ENCODE results near the gene JARID2. TPM values are rescaled to one million over a fixed set of nuclear protein-coding genes. Genes with fewer than 3 reads are reported as not detected.

JARID2 gene
- total RNA-seq, 2 experiments from 2014 or later, result 27.5 to 27.6 TPM

DNA sequence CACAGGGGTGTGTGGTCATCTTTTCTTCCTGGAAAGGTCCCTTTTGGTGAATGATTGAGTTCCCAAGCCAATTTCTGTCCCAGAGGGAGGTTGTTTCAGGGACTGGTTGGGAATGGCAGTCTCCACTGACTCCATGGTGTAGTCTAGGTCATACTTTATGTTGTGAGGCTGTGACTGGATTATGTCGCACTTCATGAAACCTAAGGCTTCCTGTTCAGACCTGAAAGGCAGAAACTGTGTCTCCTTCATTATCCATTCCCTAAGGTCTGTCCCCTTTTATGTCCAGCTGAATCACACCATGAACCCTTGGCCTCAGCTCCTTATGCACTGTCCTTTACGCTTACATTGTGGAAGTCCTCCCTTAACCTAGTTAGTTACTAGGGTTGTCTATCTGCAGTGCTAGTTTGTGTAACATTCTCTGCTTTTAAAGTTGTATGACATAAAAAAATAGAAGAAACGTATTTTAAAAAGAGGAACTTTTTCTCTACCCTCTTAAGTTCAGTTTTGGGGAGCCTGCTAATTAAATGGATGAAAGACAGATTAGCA is 191.3 kb downstream of the JARID2 start:
- H3K36me3 Mint-ChIP-seq (ENCODE audit: low read depth), result peaks cover 33% of the 10 kb centered on the region
- H3K27me3 Mint-ChIP-seq, result no peaks in the 10 kb centered on the region
- H3K27ac Mint-ChIP-seq, result peak overlapping the region; percentile 85
- ChIA-PET POLR2A (interaction anchor here (0.5 kb wide), 1 partner anchor 159 kb away, joined by 3 read pairs; no protein-coding TSS in a partner anchor), CTCF (no interaction called here)
- no peak overlapping the region for H3K4me3 Mint-ChIP-seq
- no peak for DNase-seq
- peaks cover 91% of the 10 kb centered on the region for H3K4me1 Mint-ChIP-seq
- peaks cover 10% of the 10 kb centered on the region for H3K9me3 Mint-ChIP-seq

DNA sequence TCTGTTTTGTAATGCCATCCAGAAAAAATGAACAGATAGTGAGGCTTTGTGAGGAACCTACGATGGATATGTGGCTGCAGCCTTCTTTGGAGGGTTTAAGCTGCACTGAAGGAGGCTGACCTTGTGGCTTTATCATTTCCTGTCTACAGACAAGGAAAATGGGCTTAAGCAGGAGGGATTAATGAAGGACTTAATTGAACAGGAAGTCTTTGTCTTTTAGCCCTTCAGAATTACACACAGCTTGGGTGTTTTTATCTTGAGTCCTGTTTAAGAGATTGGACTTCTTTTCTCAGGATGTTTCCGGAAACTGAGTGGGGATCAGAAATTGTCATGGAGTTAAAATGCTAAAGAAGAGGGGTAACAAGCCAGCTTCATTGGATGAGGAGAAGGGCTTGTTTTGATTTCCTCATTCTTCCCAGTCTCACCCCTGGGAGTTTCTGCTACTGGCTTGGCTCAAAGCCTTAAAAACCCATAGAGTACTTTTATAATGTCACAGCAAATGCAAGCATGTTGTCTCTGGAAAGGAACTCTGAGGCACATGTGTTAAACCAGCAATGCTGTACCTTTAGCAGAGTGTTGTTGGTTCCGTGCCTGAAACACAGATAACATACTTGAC is 193.6 kb downstream of the JARID2 start:
- H3K4me1 Mint-ChIP-seq, result peaks cover 87% of the 10 kb centered on the region
- H3K4me3 Mint-ChIP-seq, result peak overlapping the region; percentile 30
- peak overlapping the region; percentile 85 for H3K27ac Mint-ChIP-seq
- CTCF ChIA-PET, result interaction anchor here (0.6 to 1.4 kb wide), 4 partner anchors 10 to 259 kb away, joined by 3 to 5 read pairs (median 4); no protein-coding TSS in a partner anchor
- peaks cover 6% of the 10 kb centered on the region for H3K9me3 Mint-ChIP-seq
- DNase-seq, result no peak
- POLR2A ChIA-PET, result no interaction called here
- peaks cover 32% of the 10 kb centered on the region for H3K36me3 Mint-ChIP-seq (ENCODE audit: low read depth)
- no peaks in the 10 kb centered on the region for H3K27me3 Mint-ChIP-seq

DNA sequence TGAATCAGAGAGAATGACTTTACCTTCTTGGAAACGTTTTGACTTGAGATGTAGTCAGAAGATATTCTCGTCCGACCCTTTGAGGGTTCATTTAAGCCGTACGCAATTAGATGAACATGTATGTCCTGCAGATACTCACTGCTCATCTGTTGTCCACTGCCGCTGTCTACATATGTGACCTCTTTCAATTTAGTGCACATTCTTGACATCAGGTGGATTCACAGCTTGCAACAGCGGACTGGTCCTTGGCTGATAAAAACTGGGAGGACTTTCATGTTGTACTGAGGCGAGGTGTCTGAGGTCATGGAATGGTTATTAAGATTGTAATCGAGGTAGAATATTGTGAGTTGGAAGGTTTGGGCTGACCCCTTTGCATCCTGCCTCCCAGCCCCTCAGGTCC is 194.2 kb downstream of the JARID2 start:
- no peak overlapping the region for H3K4me3 Mint-ChIP-seq
- no peak for DNase-seq
- peaks cover under 1% of the 10 kb centered on the region for H3K9me3 Mint-ChIP-seq
- peak overlapping the region; percentile 26 for H3K27ac Mint-ChIP-seq
- no peaks in the 10 kb centered on the region for H3K27me3 Mint-ChIP-seq
- H3K36me3 Mint-ChIP-seq (ENCODE audit: low read depth), result peaks cover 26% of the 10 kb centered on the region
- H3K4me1 Mint-ChIP-seq, result peaks cover 86% of the 10 kb centered on the region
- POLR2A ChIA-PET, result no interaction called here
- CTCF ChIA-PET, result interaction anchor here (1.4 to 1.5 kb wide), 2 partner anchors 14 to 37 kb away, joined by 3 to 4 read pairs; no protein-coding TSS in a partner anchor

DNA sequence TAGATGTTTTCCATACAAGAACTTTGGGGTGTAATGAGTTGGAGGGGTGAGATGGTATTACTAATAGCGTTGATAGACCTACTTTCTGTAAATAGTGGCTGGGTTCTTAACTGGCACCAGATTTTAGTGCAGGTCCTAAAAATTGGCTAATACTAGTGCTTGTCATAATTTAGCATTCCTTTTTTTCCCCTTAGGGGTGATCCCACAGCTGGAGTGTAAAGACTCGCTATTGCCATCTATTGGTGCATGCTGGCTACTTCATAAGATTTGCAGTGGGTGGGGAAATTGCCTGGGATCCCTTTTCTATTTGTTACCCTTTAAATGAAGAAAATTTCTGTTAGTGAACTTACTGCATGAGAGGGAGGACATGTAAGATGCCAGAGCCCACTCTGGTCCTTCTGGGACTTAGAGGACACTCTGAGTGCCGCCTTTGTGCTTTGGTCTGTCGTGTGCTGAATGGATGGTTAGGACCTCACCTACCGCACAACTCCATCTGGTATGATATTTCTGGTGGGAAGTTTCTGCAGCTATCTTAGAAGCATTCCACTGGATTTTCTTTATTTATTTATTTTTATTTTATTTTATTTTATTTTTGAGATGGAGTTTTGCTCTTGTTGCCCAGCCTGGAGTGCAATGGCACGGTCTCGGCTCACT is 195.5 kb downstream of the JARID2 start:
- Mint-ChIP-seq H3K9me3 (no peaks in the 10 kb centered on the region), H3K4me3 (no peak overlapping the region), H3K36me3 (ENCODE audit: low read depth) (peaks cover 21% of the 10 kb centered on the region), H3K27ac (peak overlapping the region; percentile 0), H3K4me1 (peaks cover 83% of the 10 kb centered on the region), H3K27me3 (no peaks in the 10 kb centered on the region)
- ChIA-PET POLR2A (no interaction called here), CTCF (interaction anchor here (0.6 to 1.5 kb wide), 4 partner anchors 9 to 556 kb away, joined by 3 to 4 read pairs (median 3); no protein-coding TSS in a partner anchor)
- DNase-seq, result peak; percentile 49

DNA sequence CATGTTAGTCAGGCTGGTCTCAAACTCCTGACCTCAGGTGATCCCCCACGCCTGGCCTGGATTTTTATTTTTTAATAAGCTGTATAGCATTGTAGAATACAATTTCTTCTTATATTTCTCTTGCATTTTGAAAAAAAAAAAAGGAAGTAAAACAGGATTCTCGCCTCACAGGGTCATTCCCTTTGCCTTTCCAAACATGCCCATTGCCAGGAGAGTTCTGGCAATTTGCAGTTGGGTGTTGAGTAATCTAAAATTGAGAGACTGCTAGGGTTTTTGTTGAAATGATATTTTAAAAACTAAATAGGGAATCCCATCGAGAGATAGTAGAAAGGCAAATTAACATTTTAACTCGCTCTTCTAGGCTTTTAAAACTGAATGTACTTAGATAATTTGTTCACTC is 196.1 kb downstream of the JARID2 start:
- H3K4me1 Mint-ChIP-seq, result peaks cover 78% of the 10 kb centered on the region

DNA sequence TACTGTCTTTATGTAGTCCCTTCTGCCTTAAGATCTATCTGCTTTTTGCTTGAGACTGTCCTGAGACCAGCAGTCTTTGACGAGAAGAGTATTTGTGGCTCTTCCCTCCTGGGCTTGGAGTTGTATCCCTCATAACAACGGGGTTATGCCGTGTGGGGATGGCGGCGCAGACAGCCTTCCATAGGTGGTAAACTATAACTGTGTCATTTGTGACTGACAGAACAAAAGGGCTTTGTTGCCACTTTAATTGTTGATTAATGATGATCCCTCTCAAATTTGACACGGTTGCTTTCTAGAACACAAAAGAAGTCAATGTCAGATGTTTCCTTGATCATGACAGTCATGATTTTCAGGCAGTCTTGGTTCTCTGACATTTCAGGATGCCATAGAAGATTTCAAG is 196.6 kb downstream of the JARID2 start:
- Mint-ChIP-seq H3K27me3 (no peaks in the 10 kb centered on the region), H3K4me3 (no peak overlapping the region), H3K9me3 (no peaks in the 10 kb centered on the region), H3K36me3 (ENCODE audit: low read depth) (peaks cover 12% of the 10 kb centered on the region), H3K27ac (peak overlapping the region; percentile 22), H3K4me1 (peaks cover 78% of the 10 kb centered on the region)
- no peak for DNase-seq
- ChIA-PET POLR2A (no interaction called here), CTCF (interaction anchor here (1.0 kb wide), 1 partner anchor 9 kb away, joined by 3 read pairs; no protein-coding TSS in a partner anchor)

More for the DNA sequence above, 196.1 kb downstream of the JARID2 start:
- H3K9me3 Mint-ChIP-seq, result no peaks in the 10 kb centered on the region
- H3K27me3 Mint-ChIP-seq, result no peaks in the 10 kb centered on the region
- H3K4me3 Mint-ChIP-seq, result no peak overlapping the region
- H3K36me3 Mint-ChIP-seq (ENCODE audit: low read depth), result peaks cover 15% of the 10 kb centered on the region
- ChIA-PET POLR2A (no interaction called here), CTCF (interaction anchor here (1.0 kb wide), 1 partner anchor 9 kb away, joined by 3 read pairs; no protein-coding TSS in a partner anchor)
- DNase-seq, result no peak
- no peak overlapping the region for H3K27ac Mint-ChIP-seq

DNA sequence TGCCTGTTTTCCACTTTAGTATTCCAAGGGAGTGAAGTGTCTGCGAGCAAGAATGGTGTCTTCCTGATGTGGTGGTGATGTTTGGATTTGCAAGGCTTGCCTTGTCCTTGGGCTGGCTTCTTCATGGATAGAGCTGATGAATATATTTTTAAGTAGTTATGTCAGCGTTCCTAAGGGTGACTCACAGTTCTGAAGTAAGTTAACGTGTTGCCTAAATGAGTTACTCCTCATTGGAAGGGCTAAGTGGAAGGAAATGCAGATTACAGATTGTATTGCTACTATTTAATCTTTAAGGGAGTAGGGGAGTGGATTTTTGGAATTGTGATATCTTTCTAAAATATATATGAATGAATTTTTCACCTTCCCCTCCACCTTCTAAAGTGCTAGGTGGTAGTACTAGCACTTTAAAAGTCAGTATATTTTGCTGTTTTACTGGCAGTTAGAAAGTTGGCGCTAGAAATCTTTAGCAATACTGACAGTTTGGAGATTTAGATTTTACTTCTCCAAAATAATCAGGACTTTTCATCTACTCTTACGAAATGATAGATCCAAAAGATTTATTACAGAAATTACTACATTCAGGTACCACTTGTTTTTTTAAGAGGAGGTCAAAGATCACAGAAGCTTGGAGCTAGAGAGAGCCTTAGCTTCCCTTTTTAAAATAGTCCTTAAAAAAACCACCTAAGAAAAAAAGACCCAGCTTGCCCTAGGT is 197.4 kb downstream of the JARID2 start:
- Mint-ChIP-seq H3K27me3 (no peaks in the 10 kb centered on the region), H3K27ac (no peak overlapping the region), H3K36me3 (ENCODE audit: low read depth) (peaks cover 6% of the 10 kb centered on the region), H3K4me3 (no peak overlapping the region), H3K9me3 (no peaks in the 10 kb centered on the region), H3K4me1 (peaks cover 78% of the 10 kb centered on the region)
- ChIA-PET POLR2A (no interaction called here), CTCF (interaction anchor here (0.6 to 1.2 kb wide), 4 partner anchors 14 to 1665 kb away, joined by 3 to 4 read pairs (median 4); no protein-coding TSS in a partner anchor)
- DNase-seq, result no peak

DNA sequence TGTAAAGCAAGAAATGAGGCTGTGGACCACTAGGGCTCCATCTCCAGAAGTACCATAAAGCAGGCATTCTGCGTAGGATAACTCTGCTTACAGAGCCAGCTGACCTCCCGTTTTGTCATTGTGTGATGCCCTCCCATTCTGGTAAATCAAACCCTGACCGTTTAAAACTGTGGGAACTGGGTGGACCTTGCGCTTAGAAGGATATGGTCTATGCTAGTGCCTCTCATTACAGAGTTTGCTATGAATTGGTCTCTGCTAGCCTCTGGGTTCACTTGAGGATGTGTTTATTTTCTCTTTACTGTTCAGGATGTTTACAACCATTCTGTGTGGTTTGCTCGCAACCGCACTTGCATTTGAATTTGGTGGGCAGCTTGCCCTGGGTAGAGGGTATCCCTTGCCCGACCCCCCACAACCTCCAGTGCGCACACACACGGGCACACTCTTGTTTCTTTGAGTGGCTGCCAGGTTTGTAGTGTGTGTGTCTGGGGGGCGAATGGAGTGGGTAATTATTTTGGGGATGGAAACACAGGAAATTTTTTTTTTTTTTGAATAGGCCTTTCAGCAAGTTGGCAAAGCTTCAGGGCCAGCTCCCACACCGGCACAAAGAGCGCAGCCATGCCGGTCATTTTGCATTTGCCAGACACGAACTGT is 198.3 kb downstream of the JARID2 start:
- Mint-ChIP-seq H3K4me1 (peaks cover 72% of the 10 kb centered on the region), H3K9me3 (no peaks in the 10 kb centered on the region), H3K27ac (no peak overlapping the region), H3K4me3 (no peak overlapping the region), H3K27me3 (no peaks in the 10 kb centered on the region), H3K36me3 (ENCODE audit: low read depth) (peaks cover 6% of the 10 kb centered on the region)
- ChIA-PET CTCF (interaction anchor here (0.5 to 1.2 kb wide), 5 partner anchors 15 to 1319 kb away, joined by 3 to 4 read pairs (median 3); no protein-coding TSS in a partner anchor), POLR2A (interaction anchor here (0.6 kb wide), 1 partner anchor 10 kb away, joined by 4 read pairs; no protein-coding TSS in a partner anchor)
- DNase-seq, result no peak

DNA sequence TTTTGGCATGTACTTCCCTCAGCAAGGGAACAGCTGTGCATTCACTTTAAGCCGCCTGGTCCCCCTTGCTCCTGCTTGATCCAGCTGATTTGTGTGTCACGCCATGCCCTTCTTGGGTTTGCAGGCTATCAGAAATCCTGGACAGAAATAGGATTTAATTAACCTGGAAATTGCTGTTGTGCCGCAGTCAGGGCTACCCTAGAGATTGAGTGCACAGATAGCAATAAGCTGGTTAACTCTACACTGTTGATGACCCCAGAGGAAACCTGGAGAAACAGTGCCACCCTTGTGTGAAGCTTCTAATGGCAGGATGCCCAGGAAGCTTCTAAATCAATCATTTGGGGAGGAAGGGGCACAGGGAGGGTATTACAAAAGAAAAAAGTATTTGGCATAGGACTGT is 199.0 kb downstream of the JARID2 start:
- POLR2A ChIA-PET, result no interaction called here
- Mint-ChIP-seq H3K4me1 (peaks cover 68% of the 10 kb centered on the region), H3K27ac (peak overlapping the region; percentile 47)

DNA sequence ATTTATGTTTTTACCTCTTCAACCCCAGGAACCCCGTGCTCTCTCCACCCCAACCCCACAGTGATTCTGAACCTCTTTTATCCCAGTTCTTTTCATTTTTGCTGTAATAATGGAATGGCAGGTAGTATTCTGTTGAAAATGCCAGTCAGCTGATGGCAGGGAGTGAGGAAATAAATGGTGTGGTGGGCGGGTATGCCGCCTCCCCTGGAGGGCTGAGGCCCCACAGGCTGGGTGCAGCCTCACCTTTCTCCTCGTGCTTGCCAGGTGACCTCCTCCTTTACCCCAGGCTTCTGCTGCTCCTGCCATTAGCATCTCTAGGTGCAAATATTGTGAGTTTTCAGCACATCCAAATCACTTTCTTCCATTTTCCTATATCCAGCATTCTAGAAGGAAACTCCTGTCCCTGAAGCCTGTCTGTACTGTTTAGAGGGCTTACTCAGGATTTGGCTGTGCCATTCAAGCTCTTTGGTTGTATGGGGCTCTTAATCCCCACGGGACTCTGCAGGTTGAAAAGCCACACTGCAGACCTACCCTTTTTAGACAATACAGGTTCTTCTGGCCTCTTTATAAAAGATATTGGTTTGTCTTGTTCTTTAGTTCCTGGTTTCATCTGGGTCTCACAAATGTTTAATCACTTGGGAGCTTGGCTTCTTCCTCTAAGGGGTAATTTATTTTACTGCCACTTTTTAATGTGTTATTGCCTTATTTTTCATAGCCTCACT is 201.8 kb downstream of the JARID2 start:
- Mint-ChIP-seq H3K4me3 (no peak overlapping the region), H3K27ac (no peak overlapping the region), H3K36me3 (ENCODE audit: low read depth) (peaks cover 18% of the 10 kb centered on the region), H3K4me1 (peaks cover 69% of the 10 kb centered on the region), H3K27me3 (no peaks in the 10 kb centered on the region), H3K9me3 (no peaks in the 10 kb centered on the region)
- POLR2A ChIA-PET, result no interaction called here
- no peak for DNase-seq
- CTCF ChIA-PET, result no interaction called here

More for the DNA sequence above, 199.0 kb downstream of the JARID2 start:
- Mint-ChIP-seq H3K4me3 (no peak overlapping the region), H3K27me3 (no peaks in the 10 kb centered on the region), H3K9me3 (no peaks in the 10 kb centered on the region), H3K36me3 (ENCODE audit: low read depth) (peaks cover 3% of the 10 kb centered on the region)
- DNase-seq, result no peak
- CTCF ChIA-PET, result interaction anchor here (0.5 to 0.9 kb wide), 5 partner anchors 15 to 1318 kb away, joined by 3 to 4 read pairs (median 3); no protein-coding TSS in a partner anchor

DNA sequence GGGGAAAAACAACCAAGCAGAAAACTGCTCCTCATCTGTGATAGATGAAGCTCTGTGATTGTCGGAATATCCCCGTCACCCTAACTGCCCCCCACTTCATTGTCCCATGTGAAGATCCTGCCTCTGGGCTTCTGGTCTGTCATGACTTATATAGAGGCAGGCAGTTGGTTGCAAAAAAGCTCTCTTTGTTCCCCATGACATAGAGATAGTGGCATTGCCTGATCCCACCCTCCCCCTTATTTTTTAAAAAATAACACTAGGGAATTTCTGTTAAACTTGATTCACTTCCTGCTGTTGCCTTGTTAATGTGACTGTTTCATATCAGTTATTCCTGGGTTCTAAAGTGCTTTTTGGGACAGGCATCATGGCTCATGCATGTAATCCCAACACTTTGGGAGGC is 203.1 kb downstream of the JARID2 start:
- H3K4me1 Mint-ChIP-seq, result peaks cover 70% of the 10 kb centered on the region
- ChIA-PET POLR2A (no interaction called here), CTCF (interaction anchor here (0.6 to 1.3 kb wide), 2 partner anchors 10 to 807 kb away, joined by 3 to 5 read pairs; no protein-coding TSS in a partner anchor)
- peaks cover 25% of the 10 kb centered on the region for H3K36me3 Mint-ChIP-seq (ENCODE audit: low read depth)
- H3K27ac Mint-ChIP-seq, result no peak overlapping the region
- H3K9me3 Mint-ChIP-seq, result no peaks in the 10 kb centered on the region
- H3K4me3 Mint-ChIP-seq, result no peak overlapping the region
- H3K27me3 Mint-ChIP-seq, result no peaks in the 10 kb centered on the region
- DNase-seq, result no peak

Data from activated CD4-positive, alpha-beta T cell treated with anti-CD3 and anti-CD28 coated beads, Interleukin-2, amount 10 ng/mL, durations not matched to agents 7 days and 5 days (primary cell).